Stimulated activated memory B cell treated with anti-CD40 and anti-IgM and Interleukin-4, amounts not matched to agents 10 μg/mL and 1 μg/mL and 100 μg/mL, for 72 hours (primary cell): ENCODE measurements around the gene SLK.

Experiments used
- ATAC-seq: fragments of 150-1000 bp; cut with Tn5 transposase; 2 replicates; pipeline ENCODE4 v1.10.0; 2021
- H3K27ac Mint-ChIP-seq: one replicate; pipeline ENCODE4 v1.8.0; 2022; ENCODE audit warnings: mild to moderate bottlenecking, mixed read lengths
- H3K27me3 Mint-ChIP-seq: one replicate; pipeline ENCODE4 v1.8.0; 2022; ENCODE audit warnings: mixed read lengths
- H3K36me3 Mint-ChIP-seq: one replicate; pipeline ENCODE4 v1.8.0; 2022; ENCODE audit warnings: mixed read lengths
- H3K4me1 Mint-ChIP-seq: one replicate; pipeline ENCODE4 v1.8.0; 2022; ENCODE audit warnings: mixed read lengths
- H3K4me3 Mint-ChIP-seq: one replicate; pipeline ENCODE4 v1.8.0; 2022; ENCODE audit warnings: mild to moderate bottlenecking, moderate library complexity, mixed read lengths
- H3K9me3 Mint-ChIP-seq: one replicate; pipeline ENCODE4 v1.8.0; 2022; ENCODE audit warnings: mixed read lengths

Gene SLK

GRCh38 chr10:104061196-104061595 lies 94.3 kb downstream of the SLK start:
- no peak for ATAC-seq

GRCh38 chr10:104065748-104066147 lies 98.8 kb downstream of the SLK start:
- H3K9me3 Mint-ChIP-seq = no peaks in the 10 kb centered on the region
- H3K27ac Mint-ChIP-seq = no peak overlapping the region
- no peak overlapping the region for H3K4me3 Mint-ChIP-seq
- H3K36me3 Mint-ChIP-seq = no peaks in the 10 kb centered on the region
- no peaks in the 10 kb centered on the region for H3K4me1 Mint-ChIP-seq
- no peak for ATAC-seq
- peaks cover 37% of the 10 kb centered on the region for H3K27me3 Mint-ChIP-seq

More at GRCh38 chr10:104061196-104061595, 94.3 kb downstream of the SLK start:
- Mint-ChIP-seq H3K27ac (no peak overlapping the region), H3K36me3 (no peaks in the 10 kb centered on the region), H3K9me3 (no peaks in the 10 kb centered on the region), H3K27me3 (peaks cover 25% of the 10 kb centered on the region), H3K4me3 (no peak overlapping the region), H3K4me1 (no peaks in the 10 kb centered on the region)

GRCh38 chr10:104066945-104067344 lies 100.0 kb downstream of the SLK start:
- H3K27me3 Mint-ChIP-seq = peaks cover 31% of the 10 kb centered on the region
- H3K9me3 Mint-ChIP-seq = no peaks in the 10 kb centered on the region
- no peak overlapping the region for H3K4me3 Mint-ChIP-seq
- ATAC-seq = no peak
- no peak overlapping the region for H3K27ac Mint-ChIP-seq
- no peaks in the 10 kb centered on the region for H3K4me1 Mint-ChIP-seq
- no peaks in the 10 kb centered on the region for H3K36me3 Mint-ChIP-seq

- no peak overlapping the region for H3K27ac Mint-ChIP-seq
- H3K9me3 Mint-ChIP-seq = no peaks in the 10 kb centered on the region
- H3K4me1 Mint-ChIP-seq = no peaks in the 10 kb centered on the region
- no peaks in the 10 kb centered on the region for H3K36me3 Mint-ChIP-seq
- H3K27me3 Mint-ChIP-seq = peaks cover 29% of the 10 kb centered on the region
- H3K4me3 Mint-ChIP-seq = no peak overlapping the region
- no peak for ATAC-seq
Observed at GRCh38 chr10:104067525-104067924, 100.6 kb downstream of the SLK start.

GRCh38 chr10:104069613-104070012 lies 102.7 kb downstream of the SLK start:
- Mint-ChIP-seq H3K4me1 (no peaks in the 10 kb centered on the region), H3K9me3 (no peaks in the 10 kb centered on the region), H3K4me3 (no peak overlapping the region), H3K27me3 (peaks cover 20% of the 10 kb centered on the region), H3K27ac (no peak overlapping the region), H3K36me3 (no peaks in the 10 kb centered on the region)
- ATAC-seq = no peak

GRCh38 chr10:104072786-104073185 lies 105.8 kb downstream of the SLK start:
- no peak for ATAC-seq
- Mint-ChIP-seq H3K27ac (no peak overlapping the region), H3K4me1 (no peaks in the 10 kb centered on the region)

GRCh38 chr10:104074505-104074904 lies 107.6 kb downstream of the SLK start:
- ATAC-seq = no peak
- H3K27ac Mint-ChIP-seq = no peak overlapping the region
- H3K4me1 Mint-ChIP-seq = no peaks in the 10 kb centered on the region
- H3K36me3 Mint-ChIP-seq = no peaks in the 10 kb centered on the region
- no peaks in the 10 kb centered on the region for H3K27me3 Mint-ChIP-seq
- H3K4me3 Mint-ChIP-seq = no peak overlapping the region
- no peaks in the 10 kb centered on the region for H3K9me3 Mint-ChIP-seq

More at GRCh38 chr10:104072786-104073185, 105.8 kb downstream of the SLK start:
- Mint-ChIP-seq H3K27me3 (peaks cover 4% of the 10 kb centered on the region), H3K4me3 (no peak overlapping the region), H3K9me3 (no peaks in the 10 kb centered on the region), H3K36me3 (no peaks in the 10 kb centered on the region)

- H3K36me3 Mint-ChIP-seq = no peaks in the 10 kb centered on the region
- no peaks in the 10 kb centered on the region for H3K4me1 Mint-ChIP-seq
- H3K27me3 Mint-ChIP-seq = no peaks in the 10 kb centered on the region
- H3K4me3 Mint-ChIP-seq = no peak overlapping the region
- H3K27ac Mint-ChIP-seq = no peak overlapping the region
- ATAC-seq = no peak
- H3K9me3 Mint-ChIP-seq = no peaks in the 10 kb centered on the region
Observed at GRCh38 chr10:104076743-104077160, 109.8 kb downstream of the SLK start.

GRCh38 chr10:104077247-104077646 lies 110.3 kb downstream of the SLK start:
- Mint-ChIP-seq H3K4me3 (no peak overlapping the region), H3K4me1 (no peaks in the 10 kb centered on the region), H3K27ac (no peak overlapping the region), H3K9me3 (no peaks in the 10 kb centered on the region), H3K36me3 (no peaks in the 10 kb centered on the region), H3K27me3 (no peaks in the 10 kb centered on the region)
- ATAC-seq = no peak

GRCh38 chr10:104077663-104078151 lies 110.8 kb downstream of the SLK start:
- Mint-ChIP-seq H3K27me3 (no peaks in the 10 kb centered on the region), H3K4me3 (no peak overlapping the region), H3K4me1 (no peaks in the 10 kb centered on the region), H3K27ac (no peak overlapping the region), H3K36me3 (no peaks in the 10 kb centered on the region), H3K9me3 (no peaks in the 10 kb centered on the region)
- ATAC-seq = no peak
